MM.1S (cell line): ENCODE measurements around the gene GDPD5.

Source experiments
- DNase-seq: peaks from one replicate; pipeline ENCODE4 v3.0.0-alpha.2; 2015
- H2AFZ ChIP-seq: fragments of 300-600 bp; sonication (generic); 2 replicates; pipeline ENCODE4 v1.6.0; 2016; ENCODE audit warnings: antibody characterized with exemption, low read length
- H3F3A ChIP-seq: fragments of 300-600 bp; sonication (generic); 2 replicates; pipeline ENCODE4 v1.6.1; 2016; ENCODE audit warnings: mild to moderate bottlenecking, antibody characterized with exemption, low read length, moderate library complexity, mixed read lengths; ENCODE audit not compliant: insufficient read depth
- H3K27ac ChIP-seq: fragments of 300-600 bp; sonication (generic); 2 replicates; pipeline ENCODE4 v1.5.1; 2016; ENCODE audit warnings: mild to moderate bottlenecking, low read length
- H3K27me3 ChIP-seq: fragments of 300-600 bp; sonication (generic); replicated peaks from 2 replicates; pipeline ENCODE4 v1.6.0; 2016; ENCODE audit warnings: low read length; ENCODE audit not compliant: insufficient read depth
- H3K36me3 ChIP-seq: fragments of 300-600 bp; sonication (generic); replicated peaks from 2 replicates; pipeline ENCODE4 v1.6.1; 2016; ENCODE audit warnings: mild to moderate bottlenecking, low read length, mixed read lengths; ENCODE audit not compliant: insufficient read depth
- H3K4me1 ChIP-seq: fragments of 300-600 bp; sonication (generic); 2 replicates; pipeline ENCODE4 v1.6.1; 2016; ENCODE audit warnings: low read length, mixed read lengths
- H3K4me2 ChIP-seq: fragments of 300-600 bp; sonication (generic); 2 replicates; pipeline ENCODE4 v1.6.0; 2016; ENCODE audit warnings: low read depth, low read length
- H3K4me3 ChIP-seq: fragments of 300-600 bp; sonication (generic); 2 replicates; pipeline ENCODE4 v1.5.1; 2016; ENCODE audit warnings: low read length, mixed read lengths
- H3K79me2 ChIP-seq: fragments of 300-600 bp; sonication (generic); 2 replicates; pipeline ENCODE4 v1.6.1; 2016; ENCODE audit warnings: mixed run types, low read length, mixed read lengths
- H3K9ac ChIP-seq: fragments of 300-600 bp; sonication (generic); 2 replicates; pipeline ENCODE4 v1.6.1; 2016; ENCODE audit warnings: low read length, mixed read lengths
- H3K9me2 ChIP-seq: fragments of 300-600 bp; sonication (generic); replicated peaks from 2 replicates; pipeline ENCODE4 v1.6.1; 2016; ENCODE audit warnings: mild to moderate bottlenecking, low read length, mixed read lengths; ENCODE audit not compliant: insufficient read depth
- H3K9me3 ChIP-seq: fragments of 300-600 bp; sonication (generic); replicated peaks from 2 replicates; pipeline ENCODE4 v1.6.1; 2016; ENCODE audit warnings: mild to moderate bottlenecking, low read length, mixed read lengths; ENCODE audit not compliant: insufficient read depth
- H4K20me1 ChIP-seq: fragments of 300-600 bp; sonication (generic); 2 replicates; pipeline ENCODE4 v1.6.1; 2016; ENCODE audit warnings: mild to moderate bottlenecking, low read length, moderate library complexity, mixed read lengths; ENCODE audit not compliant: insufficient read depth
- EZH2 ChIP-seq: fragments of 300-600 bp; sonication (generic); optimal IDR thresholded peaks from 2 replicates; pipeline ENCODE3; 2017; ENCODE audit warnings: low read depth, mild to moderate bottlenecking, antibody characterized with exemption, low read length, mixed read lengths
- EZH2phosphoT487 ChIP-seq: fragments of 300-600 bp; sonication (generic); IDR thresholded peaks from 2 replicates; pipeline ENCODE4 v1.6.1; 2018; ENCODE audit warnings: antibody characterized with exemption, low read length
- TF ChIP-seq, protein P1 (sequence below): fragments of 300-600 bp; sonication (generic); IDR thresholded peaks from 2 replicates; pipeline ENCODE4 v1.5.1; 2016; ENCODE audit warnings: antibody characterized with exemption, low read length, mixed read lengths

GDPD5 gene, protein sequence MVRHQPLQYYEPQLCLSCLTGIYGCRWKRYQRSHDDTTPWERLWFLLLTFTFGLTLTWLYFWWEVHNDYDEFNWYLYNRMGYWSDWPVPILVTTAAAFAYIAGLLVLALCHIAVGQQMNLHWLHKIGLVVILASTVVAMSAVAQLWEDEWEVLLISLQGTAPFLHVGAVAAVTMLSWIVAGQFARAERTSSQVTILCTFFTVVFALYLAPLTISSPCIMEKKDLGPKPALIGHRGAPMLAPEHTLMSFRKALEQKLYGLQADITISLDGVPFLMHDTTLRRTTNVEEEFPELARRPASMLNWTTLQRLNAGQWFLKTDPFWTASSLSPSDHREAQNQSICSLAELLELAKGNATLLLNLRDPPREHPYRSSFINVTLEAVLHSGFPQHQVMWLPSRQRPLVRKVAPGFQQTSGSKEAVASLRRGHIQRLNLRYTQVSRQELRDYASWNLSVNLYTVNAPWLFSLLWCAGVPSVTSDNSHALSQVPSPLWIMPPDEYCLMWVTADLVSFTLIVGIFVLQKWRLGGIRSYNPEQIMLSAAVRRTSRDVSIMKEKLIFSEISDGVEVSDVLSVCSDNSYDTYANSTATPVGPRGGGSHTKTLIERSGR

DNA sequence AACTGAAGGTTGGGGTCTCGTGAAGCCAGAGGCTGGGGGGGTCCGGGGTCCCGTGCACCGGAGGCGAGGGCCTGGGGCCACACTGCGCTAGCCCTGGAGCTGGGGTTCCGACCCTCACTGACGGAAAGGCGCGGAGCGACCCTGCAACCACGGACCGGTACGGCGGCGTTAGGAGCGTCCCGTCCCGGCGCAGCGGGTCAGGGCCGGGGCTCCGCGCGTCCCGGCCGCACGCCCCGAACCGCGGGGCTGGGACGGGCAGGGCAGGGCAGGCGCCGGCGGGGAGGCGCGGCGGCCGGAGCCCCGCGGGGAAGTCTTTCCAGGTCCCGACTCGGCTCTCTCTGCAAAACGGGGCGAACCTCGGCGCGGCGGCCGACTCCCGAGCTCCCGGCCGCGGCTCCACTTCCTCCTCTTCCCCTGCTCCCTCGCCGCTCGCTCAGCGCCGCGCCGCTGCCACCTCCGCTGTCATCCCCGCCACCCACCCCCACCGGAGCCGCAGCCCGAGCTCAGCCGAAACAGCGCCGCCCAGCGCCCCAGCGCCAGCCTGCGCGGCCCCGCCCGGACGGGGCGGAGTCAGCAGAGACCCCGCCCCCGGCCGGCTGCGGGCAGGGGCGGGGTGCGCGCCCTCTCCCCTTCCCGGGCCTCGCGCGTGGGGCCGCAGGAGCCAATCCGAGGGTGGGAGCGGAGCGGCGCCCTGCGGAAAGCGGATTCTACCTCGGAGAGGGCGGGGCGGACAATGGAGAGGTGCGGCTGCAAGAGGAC lies at the start of gene GDPD5:
Gene GDPD5 (minus strand): TSS at position 509 of the 759 bp plus-strand sequence. CDS start 48,206 bp downstream, outside the sequence.
- Histone ChIP-seq H3K4me1 (no peaks in the 10 kb centered on the region), H2AFZ (peak within 1 kb of the TSS; percentile 51), H3K9me2 (no peaks in the 10 kb centered on the region), H3F3A (no peaks in the 10 kb centered on the region), H3K4me3 (peak within 1 kb of the TSS; percentile 66), H3K9me3 (no peaks in the 10 kb centered on the region), H4K20me1 (no peaks in the 10 kb centered on the region), H3K27ac (no peak within 1 kb of the TSS), H3K36me3 (no peaks in the 10 kb centered on the region), H3K79me2 (no peaks in the 10 kb centered on the region), H3K9ac (peak within 1 kb of the TSS; percentile 3; the same call in 1 of the 2 replicates), H3K4me2 (peak within 1 kb of the TSS; percentile 96), H3K27me3 (peaks cover 71% of the 10 kb centered on the region)
- TF ChIP-seq, protein P1, sequence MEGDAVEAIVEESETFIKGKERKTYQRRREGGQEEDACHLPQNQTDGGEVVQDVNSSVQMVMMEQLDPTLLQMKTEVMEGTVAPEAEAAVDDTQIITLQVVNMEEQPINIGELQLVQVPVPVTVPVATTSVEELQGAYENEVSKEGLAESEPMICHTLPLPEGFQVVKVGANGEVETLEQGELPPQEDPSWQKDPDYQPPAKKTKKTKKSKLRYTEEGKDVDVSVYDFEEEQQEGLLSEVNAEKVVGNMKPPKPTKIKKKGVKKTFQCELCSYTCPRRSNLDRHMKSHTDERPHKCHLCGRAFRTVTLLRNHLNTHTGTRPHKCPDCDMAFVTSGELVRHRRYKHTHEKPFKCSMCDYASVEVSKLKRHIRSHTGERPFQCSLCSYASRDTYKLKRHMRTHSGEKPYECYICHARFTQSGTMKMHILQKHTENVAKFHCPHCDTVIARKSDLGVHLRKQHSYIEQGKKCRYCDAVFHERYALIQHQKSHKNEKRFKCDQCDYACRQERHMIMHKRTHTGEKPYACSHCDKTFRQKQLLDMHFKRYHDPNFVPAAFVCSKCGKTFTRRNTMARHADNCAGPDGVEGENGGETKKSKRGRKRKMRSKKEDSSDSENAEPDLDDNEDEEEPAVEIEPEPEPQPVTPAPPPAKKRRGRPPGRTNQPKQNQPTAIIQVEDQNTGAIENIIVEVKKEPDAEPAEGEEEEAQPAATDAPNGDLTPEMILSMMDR = peak; percentile 37
- no peak for TF ChIP-seq EZH2
- TF ChIP-seq EZH2phosphoT487 = no peak
- peak; percentile 72 for DNase-seq

DNA sequence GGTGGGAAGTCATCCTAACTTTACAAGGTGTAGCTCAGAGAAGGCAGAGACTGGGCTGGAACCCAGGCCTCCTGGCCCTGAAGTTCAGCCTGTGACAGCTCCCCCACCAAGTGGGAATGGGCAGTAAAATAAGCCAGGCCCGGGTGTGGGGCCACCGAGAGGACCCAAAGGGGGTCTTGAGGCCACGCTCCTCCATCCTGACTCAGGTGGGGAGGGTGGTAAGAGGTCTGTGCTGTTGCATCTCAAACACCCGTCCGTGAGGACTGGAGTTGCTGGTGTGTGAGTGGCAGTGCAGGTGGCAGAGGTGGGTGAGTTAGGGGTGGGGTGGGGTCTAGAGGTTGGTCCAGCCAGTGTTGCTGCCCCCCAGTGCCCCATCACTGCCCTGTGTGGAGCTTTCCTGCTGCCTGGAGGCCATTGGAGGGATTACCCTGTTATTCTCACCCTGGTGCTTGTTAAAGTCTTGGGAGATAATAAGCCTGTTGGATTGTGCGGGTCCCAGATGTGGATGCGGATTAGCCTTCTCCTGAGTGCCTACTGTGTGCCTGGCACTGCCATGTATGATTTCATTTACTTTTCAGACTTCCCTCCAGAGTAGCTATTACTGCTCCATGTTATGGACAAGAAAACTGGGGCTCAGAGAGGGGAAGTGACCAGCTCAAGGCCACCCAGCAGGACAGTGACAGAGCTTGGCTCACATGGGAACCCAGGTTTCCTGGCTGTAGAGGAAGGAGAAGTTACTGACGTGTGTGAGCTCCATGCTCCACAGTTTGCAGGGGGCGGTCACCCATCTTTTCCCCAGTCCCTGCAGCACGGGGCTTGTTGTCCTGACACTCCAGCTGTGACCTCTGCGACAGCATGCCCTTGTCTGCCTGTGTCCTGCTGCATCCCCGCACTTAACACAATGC lies 49.2 kb upstream of the GDPD5 start:
- Histone ChIP-seq H3F3A (no peaks in the 10 kb centered on the region), H3K9ac (no peak overlapping the region), H3K9me3 (no peaks in the 10 kb centered on the region), H4K20me1 (no peaks in the 10 kb centered on the region), H3K4me1 (no peaks in the 10 kb centered on the region), H3K4me2 (no peak overlapping the region), H2AFZ (no peak overlapping the region), H3K36me3 (no peaks in the 10 kb centered on the region), H3K27me3 (peaks cover 23% of the 10 kb centered on the region), H3K9me2 (no peaks in the 10 kb centered on the region), H3K27ac (no peak overlapping the region), H3K79me2 (no peaks in the 10 kb centered on the region), H3K4me3 (no peak overlapping the region)
- no peak for TF ChIP-seq EZH2
- TF ChIP-seq EZH2phosphoT487 = no peak
- TF ChIP-seq, protein P1 = no peak
- no peak for DNase-seq

DNA sequence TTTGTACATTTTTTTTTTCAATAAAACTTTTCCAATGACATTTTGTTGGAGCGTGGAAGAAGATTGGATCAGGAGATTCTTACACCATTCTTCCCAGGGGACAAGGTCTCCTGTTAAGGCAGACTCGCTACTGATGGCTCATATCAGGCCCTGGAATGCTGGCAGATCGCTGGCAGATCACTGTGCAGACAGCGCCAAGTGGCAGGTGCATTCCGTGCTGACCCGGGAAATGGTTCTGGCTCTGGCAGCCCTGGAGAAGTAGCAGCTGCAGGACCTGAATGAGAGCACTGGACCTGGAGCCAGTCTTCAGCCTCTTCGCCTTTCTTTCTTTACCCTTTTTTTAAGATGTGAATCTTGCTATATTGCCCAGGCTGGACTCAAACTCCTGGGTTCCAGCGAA lies 47.0 kb upstream of the GDPD5 start:
- H3K27me3 ChIP-seq = peaks cover 17% of the 10 kb centered on the region; the same call in 1 of the 2 replicates
- TF ChIP-seq EZH2 (no peak), EZH2phosphoT487 (no peak)
- TF ChIP-seq, protein P1 = no peak
- H3K9me3 ChIP-seq = no peaks in the 10 kb centered on the region
- H3K4me3 ChIP-seq = no peak overlapping the region
- no peak overlapping the region for H3K27ac ChIP-seq
- H3K4me2 ChIP-seq = no peak overlapping the region
- H3K9me2 ChIP-seq = no peaks in the 10 kb centered on the region
- H3K36me3 ChIP-seq = no peaks in the 10 kb centered on the region
- H3K79me2 ChIP-seq = no peaks in the 10 kb centered on the region
- no peaks in the 10 kb centered on the region for H3K4me1 ChIP-seq
- no peak overlapping the region for H3K9ac ChIP-seq
- DNase-seq = no peak
- H4K20me1 ChIP-seq = no peaks in the 10 kb centered on the region
- H3F3A ChIP-seq = no peaks in the 10 kb centered on the region
- H2AFZ ChIP-seq = no peak overlapping the region
